HCT116 (cell line): ENCODE measurements around the gene PDP2. TPM values are rescaled to one million over a fixed set of nuclear protein-coding genes. Genes with fewer than 3 reads are reported as not detected.
A peak's percentile ranks its signal among the peaks of the same experiment; 100 is the strongest.

ENCODE experiments used
- ATAC-seq: fragments of 200-7000 bp; cut with Tn5 transposase; 2 replicates; pipeline ENCODE4 v1.9.1; 2020; ENCODE audit warnings: mild to moderate bottlenecking, moderate library complexity
- BruUV-seq: library from RNA; stranded (reverse); fragments of 400-500 nt; replicated peaks from 2 replicates; lab custom pipeline; 2021; lab: Mats Ljungman, UMichigan
- CTCF ChIA-PET: fragments of 300-600 bp; sonication (Branson Sonifier 250); formaldehyde crosslinking; loops from one replicate; lab custom pipeline; 2021; ENCODE audit warnings: antibody characterized with exemption; lab: Charles Lee
- POLR2A ChIA-PET: fragments of 300-600, 350-600 bp; sonication (Branson Sonifier 250); formaldehyde crosslinking; loops from one replicate; lab custom pipeline; 2021; ENCODE audit warnings: antibody characterized with exemption; lab: Charles Lee
- RAD21 ChIA-PET, 2 experiments: fragments of 300-600 bp; sonication (Branson Sonifier 250); formaldehyde crosslinking; loops; one replicate each; lab custom pipeline; 2023; ENCODE audit warnings: low total read pairs in 2 of 2; ENCODE audit not compliant: uncharacterized antibody in 2 of 2, unreplicated experiment in 2 of 2, low non-redundant PET in 1 of 2; lab: Charles Lee
- DNase-seq: peaks from one replicate; pipeline ENCODE4 v3.0.0-alpha.2; 2010; ENCODE audit warnings: low read depth, low spot score
- H2AFZ ChIP-seq: fragments of 200-600 bp; shearing (Covaris generic), sonication (generic); 2 replicates; pipeline ENCODE4 v1.6.1; 2017; ENCODE audit warnings: low read depth, mixed run types, mixed read lengths, antibody characterized with exemption, low read length; ENCODE audit not compliant: poor library complexity, severe bottlenecking
- H3K27ac ChIP-seq: 2 replicates; pipeline ENCODE4 v1.5.1; 2012; ENCODE audit warnings: low read depth, low read length
- H3K27me3 ChIP-seq: fragments of 200-600 bp; sonication (generic); 2 replicates; pipeline ENCODE4 v1.6.1; 2016; ENCODE audit warnings: mixed run types, low read length, mixed read lengths; ENCODE audit not compliant: insufficient read depth
- H3K36me3 ChIP-seq, 2 experiments: fragments of 200-500 bp in 1 of 2; fragments of 200-600 bp in 1 of 2; sonication (Bioruptor generic) in 1 of 2; sonication (generic) in 1 of 2; 2 replicates each; pipeline versions ENCODE4 v1.5.1 to v1.6.1; 2014 to 2016; ENCODE audit warnings: low read length in 2 of 2, inconsistent platforms in 1 of 2, mixed read lengths in 1 of 2, mixed run types in 1 of 2; ENCODE audit not compliant: insufficient read depth in 2 of 2, control insufficient read depth in 1 of 2
- H3K4me1 ChIP-seq, 2 experiments: fragments of 200-600 bp in 1 of 2; sonication (generic) in 1 of 2; 2 replicates each; pipeline versions ENCODE4 v1.5.1 to v1.6.1; 2012 to 2017; ENCODE audit warnings: low read length in 2 of 2, inconsistent platforms in 1 of 2, mild to moderate bottlenecking in 1 of 2, mixed read lengths in 1 of 2, mixed run types in 1 of 2, moderate library complexity in 1 of 2; ENCODE audit not compliant: insufficient read depth in 2 of 2, control insufficient read depth in 1 of 2
- H3K4me2 ChIP-seq: fragments of 200-600 bp; sonication (generic); 2 replicates; pipeline ENCODE4 v1.6.1; 2017; ENCODE audit warnings: mixed run types, low read length, mixed read lengths
- H3K4me3 ChIP-seq, 2 experiments: fragments of 200-600 bp in 1 of 2; sonication (generic) in 1 of 2; replicated peaks in 1 of 2; 2 replicates each; pipeline ENCODE4 v1.5.1; 2011 to 2016; ENCODE audit warnings: low read length in 2 of 2, control low read depth in 1 of 2, low read depth in 1 of 2, mild to moderate bottlenecking in 1 of 2, mixed read lengths in 1 of 2, mixed run types in 1 of 2
- H3K79me2 ChIP-seq: fragments of 200-600 bp; sonication (generic); 2 replicates; pipeline ENCODE4 v1.6.1; 2017; ENCODE audit warnings: mild to moderate bottlenecking, mixed run types, low read length, moderate library complexity, mixed read lengths; ENCODE audit not compliant: insufficient read depth
- H3K9ac ChIP-seq: fragments of 200-600 bp; sonication (generic); 2 replicates; pipeline ENCODE4 v1.6.1; 2016; ENCODE audit warnings: low read length, mixed read lengths
- H3K9me2 ChIP-seq: fragments of 200-600 bp; sonication (generic), shearing (Covaris generic); 2 replicates; pipeline ENCODE4 v1.6.1; 2017; ENCODE audit warnings: mixed run types, mild to moderate bottlenecking, moderate library complexity; ENCODE audit not compliant: insufficient read depth
- H3K9me3 ChIP-seq, 2 experiments: fragments of 200-500 bp in 1 of 2; fragments of 200-600 bp in 1 of 2; sonication (Bioruptor generic) in 1 of 2; sonication (generic) in 1 of 2; 2 replicates each; pipeline ENCODE4 v1.6.1; 2014 to 2017; ENCODE audit warnings: low read length in 2 of 2, mixed read lengths in 2 of 2, inconsistent platforms in 1 of 2, low read depth in 1 of 2, mild to moderate bottlenecking in 1 of 2, mixed run types in 1 of 2, moderate library complexity in 1 of 2; ENCODE audit not compliant: control insufficient read depth in 1 of 2, insufficient read depth in 1 of 2
- H4K20me1 ChIP-seq: fragments of 200-600 bp; sonication (generic), shearing (Covaris generic); 2 replicates; pipeline ENCODE4 v1.6.1; 2017; ENCODE audit warnings: mixed run types, mild to moderate bottlenecking, moderate library complexity; ENCODE audit not compliant: insufficient read depth
- ATF3 ChIP-seq: IDR thresholded peaks from 2 replicates; pipeline ENCODE4 v1.6.1; 2012
- CBX3 ChIP-seq: IDR thresholded peaks from 2 replicates; pipeline ENCODE4 v1.6.1; 2012; ENCODE audit warnings: low read depth
- CEBPB ChIP-seq: IDR thresholded peaks from 2 replicates; pipeline ENCODE4 v1.6.1; 2012; ENCODE audit warnings: low read depth
- CTCF ChIP-seq, 3 experiments: fragments of 200-600 bp in 1 of 3; sonication (generic) in 1 of 3; IDR thresholded peaks in 2 of 3; conservative IDR thresholded peaks in 1 of 3; 2 replicates each; pipeline ENCODE4 v1.5.1; 2012 to 2017; ENCODE audit warnings: low read depth in 2 of 3, low read length in 2 of 3, antibody characterized with exemption in 1 of 3, borderline replicate concordance in 1 of 3, control low read depth in 1 of 3, mild to moderate bottlenecking in 1 of 3, mixed read lengths in 1 of 3, mixed run types in 1 of 3, moderate library complexity in 1 of 3; ENCODE audit not compliant: insufficient read depth in 1 of 3
- EGR1 ChIP-seq: IDR thresholded peaks from 2 replicates; pipeline ENCODE4 v1.6.1; 2012; ENCODE audit warnings: low read depth
- ELF1 ChIP-seq: IDR thresholded peaks from 2 replicates; pipeline ENCODE4 v1.6.1; 2012; ENCODE audit warnings: low read depth, borderline replicate concordance
- EZH2 ChIP-seq: fragments of 200-600 bp; sonication (generic); IDR thresholded peaks from 2 replicates; pipeline ENCODE4 v1.6.1; 2017; ENCODE audit warnings: antibody characterized with exemption, mixed run types
- EZH2phosphoT487 ChIP-seq: fragments of 200-600 bp; IDR thresholded peaks from 2 replicates; pipeline ENCODE4 v1.6.1; 2018; ENCODE audit warnings: antibody characterized with exemption, borderline replicate concordance
- FOSL1 ChIP-seq: IDR thresholded peaks from 2 replicates; pipeline ENCODE4 v1.6.1; 2012; ENCODE audit warnings: low read depth
- JUND ChIP-seq: IDR thresholded peaks from 2 replicates; pipeline ENCODE4 v1.6.1; 2012
- POLR2A ChIP-seq: IDR thresholded peaks from 2 replicates; pipeline ENCODE4 v1.7.0; 2011; ENCODE audit warnings: borderline replicate concordance; ENCODE audit not compliant: insufficient read depth, insufficient read length; ENCODE audit errors: extremely low read depth
- RAD21 ChIP-seq: IDR thresholded peaks from 2 replicates; pipeline ENCODE4 v1.6.1; 2012; ENCODE audit warnings: low read depth, mild to moderate bottlenecking
- REST ChIP-seq: IDR thresholded peaks from 2 replicates; pipeline ENCODE4 v1.6.1; 2012; ENCODE audit warnings: low read depth
- SP1 ChIP-seq: IDR thresholded peaks from 2 replicates; pipeline ENCODE4 v1.6.1; 2012; ENCODE audit warnings: low read depth
- TCF7L2 ChIP-seq: IDR thresholded peaks from 2 replicates; pipeline ENCODE4 v1.7.0; 2011; ENCODE audit warnings: borderline replicate concordance, inconsistent platforms; ENCODE audit not compliant: insufficient read depth, insufficient read length; ENCODE audit errors: extremely low read depth
- ZBTB33 ChIP-seq: IDR thresholded peaks from 2 replicates; pipeline ENCODE4 v1.6.1; 2011; ENCODE audit warnings: mild to moderate bottlenecking, low read length, moderate library complexity; ENCODE audit not compliant: insufficient replicate concordance; ENCODE audit errors: extremely low read depth
- ZFX ChIP-seq: fragments of 450-650 bp; IDR thresholded peaks from 2 replicates; pipeline ENCODE4 v1.6.1; 2017
- ZNF274 ChIP-seq: fragments of 200-500 bp; sonication (Bioruptor generic); IDR thresholded peaks from 2 replicates; pipeline ENCODE4 v1.6.1; 2014; ENCODE audit warnings: mild to moderate bottlenecking, low read depth, low read length, inconsistent platforms
- intact Hi-C: fragments of 100-400 bp; cut with micrococcal nuclease; formaldehyde crosslinking; loops from 2 replicates; pipeline ENCODE4 v1.10.0; 2022
- total RNA-seq: library from RNA; stranded (reverse); gene quantifications from one replicate; pipeline ENCODE4 v1.2.1, GENCODE V29; 2021; ENCODE audit not compliant: unreplicated experiment

Gene PDP2
- total RNA-seq, 1 experiment from 2014 or later, result 19.9 TPM

- H2AFZ ChIP-seq, result no peak overlapping the region
- no peak for DNase-seq
- H3K27ac ChIP-seq, result no peak overlapping the region
- peaks cover 7 to 16% of the 10 kb centered on the region in 2 experiments; a peak in 3 of 4 replicates for H3K4me1 ChIP-seq
- ChIA-PET POLR2A (no interaction called here), CTCF (interaction anchor here (1.0 kb wide), 1 partner anchor 23 kb away, joined by 3 read pairs; no protein-coding TSS in a partner anchor), RAD21 (no interaction called here)
- peak; percentile 48 for ATAC-seq
- H3K4me3 ChIP-seq, result no peak overlapping the region
- TF ChIP-seq ZBTB33, result no peak
- no peak for TF ChIP-seq FOSL1
- TF ChIP-seq EZH2, result no peak
- TF ChIP-seq ATF3, result no peak
- TF ChIP-seq TCF7L2, result no peak
- no peak for TF ChIP-seq CTCF (IDR thresholded peaks at IDR 0.05 in 2 of 3, conservative IDR thresholded peaks at IDR 0.05 in 1 of 3; ENCODE audit: borderline replicate concordance in 1 of 3, insufficient read depth in 1 of 3, low read depth in 2 of 3, low read length in 2 of 3)
- TF ChIP-seq EZH2phosphoT487, result no peak
- no peak for TF ChIP-seq CEBPB
- TF ChIP-seq EGR1, result no peak
- no peak for TF ChIP-seq SP1
- no peak for TF ChIP-seq ZNF274
- no peak for TF ChIP-seq CBX3
- TF ChIP-seq REST, result no peak
- TF ChIP-seq POLR2A, result no peak
- TF ChIP-seq JUND, result no peak
- TF ChIP-seq ELF1, result no peak
- TF ChIP-seq ZFX, result no peak
- no peak for TF ChIP-seq RAD21
- intact Hi-C loops, result no loop called here
- H4K20me1 ChIP-seq, result no peaks in the 10 kb centered on the region
- H3K27me3 ChIP-seq, result no peaks in the 10 kb centered on the region
- peak overlapping the region; percentile 29; the same call in 1 of the 2 replicates for H3K4me2 ChIP-seq
- H3K36me3 ChIP-seq, result no peaks in the 10 kb centered on the region
- no peaks in the 10 kb centered on the region for H3K9me2 ChIP-seq
- no peak overlapping the region for H3K9ac ChIP-seq
- no peaks in the 10 kb centered on the region for H3K79me2 ChIP-seq
- BruUV-seq, result no TSS peak
- no peaks in the 10 kb centered on the region for H3K9me3 ChIP-seq
Observed at GRCh38 chr16:66845791-66846221, 34.5 kb upstream of the PDP2 start.
